ENCODE data around the gene IL4R.
"Not testable (repeated sequence)": the region's sequence is repeated elsewhere in the genome, so short reads cannot be mapped to it uniquely, and the experiment has no call there.

IL4R gene

DNA sequence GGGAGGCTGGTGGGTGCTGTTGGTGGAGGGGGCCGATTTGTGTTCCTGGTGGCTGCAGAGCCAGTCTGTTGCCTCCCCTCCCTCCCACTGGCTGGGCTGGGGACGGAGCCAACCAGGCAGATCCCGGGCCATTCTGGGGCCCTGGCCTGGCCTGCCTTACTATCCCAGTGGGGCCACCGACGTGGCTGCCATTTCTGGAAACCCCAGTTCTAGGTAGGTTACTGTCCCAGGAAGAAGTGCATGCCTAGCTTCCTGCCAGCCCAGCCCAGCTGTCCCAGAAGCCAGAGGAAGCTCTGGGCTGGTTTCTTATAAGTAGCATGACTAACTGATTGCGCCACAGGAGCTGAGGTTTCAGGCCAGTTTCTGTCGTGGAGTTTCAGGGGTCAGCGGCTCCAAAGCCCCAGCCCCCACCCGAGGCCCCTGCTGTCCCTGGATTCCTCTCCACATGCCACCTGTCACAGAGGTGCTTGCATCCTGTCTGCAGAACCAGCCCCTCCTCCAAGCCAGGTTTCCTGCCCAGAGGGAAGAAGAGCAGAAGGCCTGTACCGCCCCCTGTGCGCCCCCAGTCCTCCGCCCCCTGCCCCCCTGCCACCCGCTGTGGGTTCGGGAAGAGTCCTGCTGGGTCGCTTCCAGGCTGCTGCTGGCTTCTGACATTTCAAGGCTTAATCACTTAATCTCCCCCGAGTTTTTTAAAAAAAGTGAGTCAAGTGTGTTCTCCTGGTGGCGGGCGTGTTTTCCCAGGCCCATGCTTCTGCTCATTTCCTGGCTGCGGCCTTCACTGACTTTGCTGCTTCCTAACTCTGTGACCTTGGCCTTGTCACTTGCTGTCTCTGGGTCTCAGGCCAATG is 13.2 kb downstream of the IL4R start:
- DNase-seq (ENCODE audit: low read depth): no peak
- H3K4me3 ChIP-seq (ENCODE audit: low read depth, low read length): no peak overlapping the region
- TF ChIP-seq, protein P1, sequence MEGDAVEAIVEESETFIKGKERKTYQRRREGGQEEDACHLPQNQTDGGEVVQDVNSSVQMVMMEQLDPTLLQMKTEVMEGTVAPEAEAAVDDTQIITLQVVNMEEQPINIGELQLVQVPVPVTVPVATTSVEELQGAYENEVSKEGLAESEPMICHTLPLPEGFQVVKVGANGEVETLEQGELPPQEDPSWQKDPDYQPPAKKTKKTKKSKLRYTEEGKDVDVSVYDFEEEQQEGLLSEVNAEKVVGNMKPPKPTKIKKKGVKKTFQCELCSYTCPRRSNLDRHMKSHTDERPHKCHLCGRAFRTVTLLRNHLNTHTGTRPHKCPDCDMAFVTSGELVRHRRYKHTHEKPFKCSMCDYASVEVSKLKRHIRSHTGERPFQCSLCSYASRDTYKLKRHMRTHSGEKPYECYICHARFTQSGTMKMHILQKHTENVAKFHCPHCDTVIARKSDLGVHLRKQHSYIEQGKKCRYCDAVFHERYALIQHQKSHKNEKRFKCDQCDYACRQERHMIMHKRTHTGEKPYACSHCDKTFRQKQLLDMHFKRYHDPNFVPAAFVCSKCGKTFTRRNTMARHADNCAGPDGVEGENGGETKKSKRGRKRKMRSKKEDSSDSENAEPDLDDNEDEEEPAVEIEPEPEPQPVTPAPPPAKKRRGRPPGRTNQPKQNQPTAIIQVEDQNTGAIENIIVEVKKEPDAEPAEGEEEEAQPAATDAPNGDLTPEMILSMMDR (IDR thresholded peaks at IDR 0.05; ENCODE audit: control insufficient read depth, extremely low read depth, insufficient read depth): no peak

- H3K4me3 ChIP-seq (ENCODE audit: low read depth, low read length): no peak overlapping the region
- DNase-seq (ENCODE audit: low read depth): no peak
- TF ChIP-seq, protein P1 (IDR thresholded peaks at IDR 0.05; ENCODE audit: control insufficient read depth, extremely low read depth, insufficient read depth): no peak
Measured at GRCh38 chr16:27327586-27327915, 13.8 kb downstream of the IL4R start.

- no peak overlapping the region for H3K4me3 ChIP-seq (ENCODE audit: low read depth, low read length)
- no peak for DNase-seq (ENCODE audit: low read depth)
- TF ChIP-seq, protein P1 (IDR thresholded peaks at IDR 0.05; ENCODE audit: control insufficient read depth, extremely low read depth, insufficient read depth): no peak
Measured at GRCh38 chr16:27328937-27329336, 15.2 kb downstream of the IL4R start.

- H3K4me3 ChIP-seq (ENCODE audit: low read depth, low read length); DNase-seq (ENCODE audit: low read depth): not testable (repeated sequence)
Measured at GRCh38 chr16:27329376-27330079, 15.8 kb downstream of the IL4R start.

- no peak for DNase-seq (ENCODE audit: low read depth)
- no peak overlapping the region for H3K4me3 ChIP-seq (ENCODE audit: low read depth, low read length)
- TF ChIP-seq, protein P1 (IDR thresholded peaks at IDR 0.05; ENCODE audit: control insufficient read depth, extremely low read depth, insufficient read depth): no peak
Measured at GRCh38 chr16:27330542-27330941, 16.8 kb downstream of the IL4R start.

DNA sequence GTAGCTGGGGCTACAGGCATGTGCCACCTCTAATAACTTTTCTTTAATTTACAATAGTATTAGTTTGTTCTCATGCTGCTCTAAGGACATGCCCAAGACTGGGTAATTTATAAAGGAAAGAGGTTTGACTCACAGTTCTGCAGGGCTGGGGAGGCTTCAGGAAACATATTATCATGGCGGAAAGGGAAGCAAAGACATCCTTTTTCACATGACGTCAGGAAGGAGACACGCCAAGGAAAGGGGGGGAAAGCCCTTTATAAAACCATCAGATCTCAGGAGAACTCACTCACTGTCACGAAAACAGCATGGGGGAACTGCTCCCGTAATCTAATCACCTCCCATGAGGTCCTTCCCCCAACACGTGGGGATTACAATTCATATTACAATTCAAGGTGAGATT is 18.3 kb downstream of the IL4R start:
- TF ChIP-seq, protein P1 (IDR thresholded peaks at IDR 0.05; ENCODE audit: control insufficient read depth, extremely low read depth, insufficient read depth): no peak
- H3K4me3 ChIP-seq (ENCODE audit: low read depth, low read length): no peak overlapping the region
- DNase-seq (ENCODE audit: low read depth): no peak

GRCh38 chr16:27333104-27333503 is 19.3 kb downstream of the IL4R start:
- no peak for DNase-seq (ENCODE audit: low read depth)

More at GRCh38 chr16:27333104-27333503, 19.3 kb downstream of the IL4R start:
- no peak overlapping the region for H3K4me3 ChIP-seq (ENCODE audit: low read depth, low read length)
- TF ChIP-seq, protein P1 (IDR thresholded peaks at IDR 0.05; ENCODE audit: control insufficient read depth, extremely low read depth, insufficient read depth): no peak

Measured in LNCaP clone FGC (cell line).